ENCODE measurements around the gene CFAP20. TPM values are rescaled to one million over a fixed set of nuclear protein-coding genes. Genes with fewer than 3 reads are reported as not detected.

Gene CFAP20
- total and polyA plus RNA-seq, 4 donors: 22.1 to 30.6 (median 24.6) TPM

DNA sequence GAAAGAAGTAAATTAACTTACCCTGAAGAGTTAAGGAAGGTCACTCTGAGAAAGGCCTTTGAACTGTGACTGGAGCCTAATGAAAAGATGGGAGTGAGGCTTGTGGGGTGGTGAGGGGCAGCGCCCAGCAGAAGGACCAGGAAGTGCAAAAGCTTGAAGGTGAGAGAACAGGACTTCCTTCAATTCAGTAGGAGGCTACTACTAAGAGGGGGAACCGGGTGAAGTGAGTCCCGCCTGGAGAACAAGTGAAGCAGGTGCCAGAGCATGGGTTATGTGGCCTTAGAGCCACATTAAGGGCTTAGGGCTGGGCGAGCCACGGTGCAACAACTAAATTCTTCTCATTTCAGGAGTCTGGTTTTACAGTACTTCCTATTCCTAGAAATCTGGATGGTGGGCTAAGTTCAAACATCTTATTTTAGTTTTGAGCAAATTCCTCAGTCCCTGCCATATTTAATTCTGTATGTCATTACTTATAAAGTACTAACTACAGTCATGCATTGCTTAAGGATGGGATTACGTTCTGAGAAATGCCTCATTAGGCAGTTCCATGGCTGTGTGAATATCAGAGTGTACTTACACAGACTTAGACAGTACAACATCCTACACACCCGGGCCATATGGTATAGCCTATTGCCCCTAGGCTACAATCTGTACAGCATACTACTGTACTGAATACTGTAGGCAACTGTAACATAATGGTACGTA lies 5.1 kb downstream of the CFAP20 start:
- H3K9ac ChIP-seq (ENCODE audit: low read depth in 1 of 2, low read length in 2 of 2): no peak overlapping the region

DNA sequence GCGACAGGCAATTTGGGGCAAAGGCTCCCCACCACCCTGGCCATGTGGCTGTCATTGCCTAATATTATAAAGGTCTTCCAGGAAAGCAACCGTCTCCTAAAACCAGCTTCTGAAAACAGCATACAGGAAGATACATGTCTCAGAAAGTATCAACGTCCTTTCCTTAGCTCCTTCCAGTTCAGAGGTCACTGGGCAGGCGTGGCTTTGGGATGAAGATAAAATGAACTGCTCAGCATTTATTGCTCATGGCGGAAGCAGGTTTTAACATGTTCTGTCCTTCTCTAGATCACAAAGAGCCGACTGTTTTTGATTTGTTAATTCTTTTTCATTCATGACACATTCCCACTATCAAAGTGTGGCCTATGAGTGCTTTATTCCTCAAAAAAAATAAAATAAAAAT lies 8.0 kb downstream of the CFAP20 start:
- Histone ChIP-seq H3K9ac (ENCODE audit: low read depth in 1 of 2, low read length in 2 of 2) (peak overlapping the region in 1 of 2 donors; percentile 29), H3K27me3 (ENCODE audit: control insufficient read depth in 4 of 4, insufficient read depth in 4 of 4, low read length in 3 of 4) (no peaks in the 10 kb centered on the region), H3K27ac (ENCODE audit: low read depth in 1 of 2, low read length in 2 of 2) (peak overlapping the region in 1 of 2 donors; percentile 44), H3K36me3 (ENCODE audit: control insufficient read depth in 4 of 4, insufficient read depth in 3 of 4, low read depth in 1 of 4, low read length in 3 of 4) (peaks cover 0 to 7% (median 4%) of the 10 kb centered on the region in 4 donors), H3K4me3 (ENCODE audit: low read depth in 1 of 3, low read length in 3 of 3) (no peak overlapping the region), H3K9me3 (ENCODE audit: control insufficient read depth in 4 of 4, low read length in 3 of 4) (no peaks in the 10 kb centered on the region), H3K4me1 (ENCODE audit: control insufficient read depth in 4 of 4, insufficient read depth in 4 of 4, low read length in 3 of 4) (peaks cover 9 to 71% (median 58%) of the 10 kb centered on the region in 4 donors)
- WGBS: 31% methylated on average over 6 of the region's 6 CpGs
- no peak for DNase-seq (ENCODE audit: low spot score)
- TF ChIP-seq NR2F2 (IDR thresholded peaks at IDR 0.05) (peak; percentile 55), RXRA (IDR thresholded peaks at IDR 0.05) (no peak)

More for the DNA sequence above, 5.1 kb downstream of the CFAP20 start:
- Histone ChIP-seq H3K9me3 (ENCODE audit: control insufficient read depth in 4 of 4, low read length in 3 of 4) (no peaks in the 10 kb centered on the region), H3K4me1 (ENCODE audit: control insufficient read depth in 4 of 4, insufficient read depth in 4 of 4, low read length in 3 of 4) (peaks cover 9 to 77% (median 68%) of the 10 kb centered on the region in 4 donors), H3K36me3 (ENCODE audit: control insufficient read depth in 4 of 4, insufficient read depth in 3 of 4, low read depth in 1 of 4, low read length in 3 of 4) (no peaks in the 10 kb centered on the region), H3K4me3 (ENCODE audit: low read depth in 1 of 3, low read length in 3 of 3) (no peak overlapping the region), H3K27me3 (ENCODE audit: control insufficient read depth in 4 of 4, insufficient read depth in 4 of 4, low read length in 3 of 4) (no peaks in the 10 kb centered on the region), H3K27ac (ENCODE audit: low read depth in 1 of 2, low read length in 2 of 2) (no peak overlapping the region)
- no peak for DNase-seq (ENCODE audit: low spot score)
- WGBS: 73% methylated on average over 8 of the region's 8 CpGs
- no peak for TF ChIP-seq RAD21 (IDR thresholded peaks at IDR 0.05)

DNA sequence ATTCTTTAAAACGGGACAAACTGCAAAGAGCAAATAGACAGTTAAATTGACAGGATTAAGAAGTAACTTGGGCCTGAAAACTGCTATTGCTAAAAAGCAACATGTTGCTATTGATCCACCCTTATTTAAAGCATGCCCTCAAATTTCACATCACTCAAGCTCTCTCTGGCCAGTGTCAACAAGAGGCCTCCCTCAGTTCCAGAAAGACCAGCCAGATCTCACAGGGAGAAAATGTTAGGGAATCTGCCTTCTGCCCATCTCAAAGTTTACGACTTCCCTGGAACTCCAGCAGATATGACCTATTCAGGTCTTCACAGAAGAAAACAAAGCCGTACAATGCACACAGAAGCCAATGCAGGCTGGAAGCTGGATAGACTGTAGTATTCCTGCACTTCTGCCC lies 8.9 kb downstream of the CFAP20 start:
- H3K27ac ChIP-seq (ENCODE audit: low read depth in 1 of 2, low read length in 2 of 2): peak overlapping the region in 1 of 2 donors; percentile 7

DNA sequence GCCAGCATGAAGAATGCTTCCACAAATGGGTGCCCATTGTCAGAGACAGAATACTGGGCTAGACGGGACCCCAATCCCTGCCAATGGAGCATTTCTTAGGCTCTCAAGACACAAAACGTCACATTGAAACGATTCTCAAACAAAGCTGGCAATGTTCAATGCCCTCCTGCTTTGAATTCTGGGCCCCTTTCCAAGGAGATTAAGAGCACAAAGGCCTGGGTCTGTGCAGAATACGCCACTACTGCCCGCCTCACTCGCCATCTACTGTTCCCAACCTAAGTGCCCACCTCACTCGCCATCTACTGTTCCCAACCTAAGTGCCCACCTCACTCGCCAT lies 9.7 kb downstream of the CFAP20 start:
- 59% methylated on average over 8 of the region's 8 CpGs for WGBS
- H3K36me3 ChIP-seq (ENCODE audit: control insufficient read depth in 4 of 4, insufficient read depth in 3 of 4, low read depth in 1 of 4, low read length in 3 of 4): peaks cover 4 to 23% (median 18%) of the 10 kb centered on the region in 4 donors
- TF ChIP-seq FOXA1 (IDR thresholded peaks at IDR 0.05): no peak
- TF ChIP-seq, protein P1, sequence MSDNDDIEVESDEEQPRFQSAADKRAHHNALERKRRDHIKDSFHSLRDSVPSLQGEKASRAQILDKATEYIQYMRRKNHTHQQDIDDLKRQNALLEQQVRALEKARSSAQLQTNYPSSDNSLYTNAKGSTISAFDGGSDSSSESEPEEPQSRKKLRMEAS (IDR thresholded peaks at IDR 0.05): no peak
- no peak for TF ChIP-seq HNF4A (conservative IDR thresholded peaks at IDR 0.05)
- TF ChIP-seq RAD21 (IDR thresholded peaks at IDR 0.05): no peak
- no peak for TF ChIP-seq GABPA (IDR thresholded peaks at IDR 0.05 in 1 of 2, conservative IDR thresholded peaks at IDR 0.05 in 1 of 2)
- TF ChIP-seq, protein P2, sequence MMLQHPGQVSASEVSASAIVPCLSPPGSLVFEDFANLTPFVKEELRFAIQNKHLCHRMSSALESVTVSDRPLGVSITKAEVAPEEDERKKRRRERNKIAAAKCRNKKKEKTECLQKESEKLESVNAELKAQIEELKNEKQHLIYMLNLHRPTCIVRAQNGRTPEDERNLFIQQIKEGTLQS (IDR thresholded peaks at IDR 0.05): no peak
- H3K27ac ChIP-seq (ENCODE audit: low read depth in 1 of 2, low read length in 2 of 2): peak overlapping the region in 1 of 2 donors; percentile 39
- H3K4me1 ChIP-seq (ENCODE audit: control insufficient read depth in 4 of 4, insufficient read depth in 4 of 4, low read length in 3 of 4): peaks cover 9 to 58% (median 48%) of the 10 kb centered on the region in 4 donors
- no peaks in the 10 kb centered on the region for H3K27me3 ChIP-seq (ENCODE audit: control insufficient read depth in 4 of 4, insufficient read depth in 4 of 4, low read length in 3 of 4)
- no peak overlapping the region for H3K4me3 ChIP-seq (ENCODE audit: low read depth in 1 of 3, low read length in 3 of 3)
- no peak overlapping the region for H3K9ac ChIP-seq (ENCODE audit: low read depth in 1 of 2, low read length in 2 of 2)
- H3K9me3 ChIP-seq (ENCODE audit: control insufficient read depth in 4 of 4, low read length in 3 of 4): no peaks in the 10 kb centered on the region
- DNase-seq (ENCODE audit: low spot score): no peak

More for the DNA sequence above, 8.9 kb downstream of the CFAP20 start:
- Histone ChIP-seq H3K36me3 (ENCODE audit: control insufficient read depth in 4 of 4, insufficient read depth in 3 of 4, low read depth in 1 of 4, low read length in 3 of 4) (peaks cover 2 to 15% (median 11%) of the 10 kb centered on the region in 4 donors), H3K4me1 (ENCODE audit: control insufficient read depth in 4 of 4, insufficient read depth in 4 of 4, low read length in 3 of 4) (peaks cover 9 to 62% (median 52%) of the 10 kb centered on the region in 4 donors), H3K4me3 (ENCODE audit: low read depth in 1 of 3, low read length in 3 of 3) (no peak overlapping the region), H3K9me3 (ENCODE audit: control insufficient read depth in 4 of 4, low read length in 3 of 4) (no peaks in the 10 kb centered on the region), H3K9ac (ENCODE audit: low read depth in 1 of 2, low read length in 2 of 2) (no peak overlapping the region), H3K27me3 (ENCODE audit: control insufficient read depth in 4 of 4, insufficient read depth in 4 of 4, low read length in 3 of 4) (no peaks in the 10 kb centered on the region)
- TF ChIP-seq FOXA2 (IDR thresholded peaks at IDR 0.05): peak; percentile 90
- no peak for TF ChIP-seq JUND (IDR thresholded peaks at IDR 0.05)
- TF ChIP-seq SP1 (IDR thresholded peaks at IDR 0.05): no peak
- TF ChIP-seq, protein P1 (IDR thresholded peaks at IDR 0.05): no peak
- peak in 1 of 2 donors; percentile 31 for TF ChIP-seq RXRA (IDR thresholded peaks at IDR 0.05)
- TF ChIP-seq RAD21 (IDR thresholded peaks at IDR 0.05): peak; percentile 32 to 40
- peak; percentile 77 for TF ChIP-seq FOXA1 (IDR thresholded peaks at IDR 0.05)
- peak; percentile 6 to 39 for TF ChIP-seq HNF4A (conservative IDR thresholded peaks at IDR 0.05)
- DNase-seq (ENCODE audit: low spot score): no peak
- 13% methylated on average over 3 of the region's 3 CpGs for WGBS

All from liver (tissue), 9 donors.